ENCODE data around the gene SLC5A10.

DNA sequence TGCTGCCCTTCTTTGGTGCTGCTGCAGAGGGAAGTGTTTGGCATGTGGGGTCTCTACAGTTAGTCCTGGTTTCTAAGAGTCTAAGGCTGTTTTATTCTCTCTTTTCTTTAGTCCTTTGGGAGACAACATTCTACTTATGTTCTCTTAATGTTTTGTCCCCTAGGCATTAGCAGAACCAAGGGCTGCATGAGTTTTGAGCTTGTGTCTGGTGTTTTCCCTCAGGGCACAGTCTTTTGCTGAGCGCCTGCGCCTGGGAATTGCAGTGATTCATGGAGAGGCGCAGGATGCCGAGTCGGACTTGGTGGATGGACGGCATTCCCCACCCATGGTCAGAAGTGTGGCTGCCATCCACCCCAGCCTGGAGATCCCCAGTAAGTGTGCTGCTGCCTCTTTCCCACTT, 41.1 kb upstream of the SLC5A10 start:
- TF ChIP-seq GATA3 (IDR thresholded peaks at IDR 0.05; ENCODE audit: low read depth, low read length) (no peak), GATA2 (IDR thresholded peaks at IDR 0.05; ENCODE audit: low read depth, low read length) (no peak)
